ENCODE measurements around the gene PITX2.

The PITX2 gene

GRCh38 chr4:110653321-110654253 is 30.7 kb upstream of the PITX2 start:
- TF ChIP-seq, protein P1, sequence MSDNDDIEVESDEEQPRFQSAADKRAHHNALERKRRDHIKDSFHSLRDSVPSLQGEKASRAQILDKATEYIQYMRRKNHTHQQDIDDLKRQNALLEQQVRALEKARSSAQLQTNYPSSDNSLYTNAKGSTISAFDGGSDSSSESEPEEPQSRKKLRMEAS (IDR thresholded peaks at IDR 0.05): no peak
- no peak for TF ChIP-seq ZBTB7A (IDR thresholded peaks at IDR 0.05; ENCODE audit: low read depth)
- TF ChIP-seq EP300 (IDR thresholded peaks at IDR 0.05; ENCODE audit: borderline replicate concordance): no peak
- no peak for TF ChIP-seq CREB1 (IDR thresholded peaks at IDR 0.05; ENCODE audit: low read depth)
- TF ChIP-seq TCF12 (IDR thresholded peaks at IDR 0.05; ENCODE audit: low read depth): no peak
- no peak for TF ChIP-seq EGR1 (IDR thresholded peaks at IDR 0.05)
- no peak for TF ChIP-seq YY1 (IDR thresholded peaks at IDR 0.05; ENCODE audit: low read depth)

- no peak for TF ChIP-seq USF1 (IDR thresholded peaks at IDR 0.05)
- TF ChIP-seq ZBTB7A (IDR thresholded peaks at IDR 0.05; ENCODE audit: low read depth): no peak
- no peak for TF ChIP-seq EP300 (IDR thresholded peaks at IDR 0.05; ENCODE audit: borderline replicate concordance)
Measured at GRCh38 chr4:110644008-110644407, 21.1 kb upstream of the PITX2 start.

DNA sequence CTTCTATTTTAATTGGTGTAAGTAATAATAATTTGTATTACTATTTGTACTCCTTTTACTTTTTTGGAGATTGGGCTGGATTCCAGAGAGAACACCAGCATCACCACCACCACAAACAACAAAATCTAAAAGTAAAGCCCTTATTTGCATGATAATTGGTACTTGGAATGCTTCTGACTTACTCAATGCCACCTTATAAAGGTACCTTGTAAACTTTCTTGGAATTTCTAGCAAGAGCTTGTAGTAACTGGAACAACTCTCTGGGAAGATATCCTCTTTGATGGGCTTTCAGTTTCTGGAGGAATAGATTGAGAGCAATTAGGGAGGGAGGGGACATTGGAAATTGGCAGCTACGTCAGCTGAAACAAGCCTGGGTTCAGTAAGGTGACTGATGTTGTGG is 20.2 kb upstream of the PITX2 start:
- TF ChIP-seq RAD21 (IDR thresholded peaks at IDR 0.05; ENCODE audit: low read depth) (no peak), YY1 (IDR thresholded peaks at IDR 0.05; ENCODE audit: low read depth) (no peak), FOXM1 (IDR thresholded peaks at IDR 0.05; ENCODE audit: borderline replicate concordance, low read depth) (no peak), TAF1 (IDR thresholded peaks at IDR 0.05; ENCODE audit: low read depth) (no peak), EGR1 (IDR thresholded peaks at IDR 0.05) (no peak), NFIC (IDR thresholded peaks at IDR 0.05) (no peak), CEBPB (IDR thresholded peaks at IDR 0.05) (no peak), EP300 (IDR thresholded peaks at IDR 0.05; ENCODE audit: borderline replicate concordance) (no peak), TCF12 (IDR thresholded peaks at IDR 0.05; ENCODE audit: low read depth) (no peak)

DNA sequence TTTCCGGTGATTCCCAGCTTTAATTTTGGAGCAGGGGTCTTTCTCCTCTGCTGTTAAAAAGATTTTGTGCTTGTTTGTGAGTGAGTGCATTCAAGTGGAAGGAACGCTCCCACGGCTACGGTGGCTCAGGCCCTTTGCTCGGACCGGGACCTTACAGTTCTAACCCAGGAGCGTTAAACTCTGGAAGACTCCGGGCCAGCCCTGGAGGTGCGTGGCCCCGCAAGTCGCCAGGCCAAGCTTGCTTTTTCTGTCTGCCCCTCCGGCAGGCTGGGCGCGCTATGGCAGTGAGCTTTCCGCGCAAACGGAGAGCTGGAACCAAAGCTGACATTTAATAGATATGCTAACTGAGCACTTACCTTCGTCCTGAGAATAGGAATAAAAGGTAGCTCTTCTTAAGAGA is 18.3 kb upstream of the PITX2 start:
- TF ChIP-seq CEBPB (IDR thresholded peaks at IDR 0.05) (no peak), TCF12 (IDR thresholded peaks at IDR 0.05; ENCODE audit: low read depth) (no peak), EP300 (IDR thresholded peaks at IDR 0.05; ENCODE audit: borderline replicate concordance) (no peak), USF1 (IDR thresholded peaks at IDR 0.05) (no peak), YY1 (IDR thresholded peaks at IDR 0.05; ENCODE audit: low read depth) (no peak), RAD21 (IDR thresholded peaks at IDR 0.05; ENCODE audit: low read depth) (no peak), ZBTB7A (IDR thresholded peaks at IDR 0.05; ENCODE audit: low read depth) (no peak), CREB1 (IDR thresholded peaks at IDR 0.05; ENCODE audit: low read depth) (no peak), FOXM1 (IDR thresholded peaks at IDR 0.05; ENCODE audit: borderline replicate concordance, low read depth) (no peak), TAF1 (IDR thresholded peaks at IDR 0.05; ENCODE audit: low read depth) (no peak), TEAD4 (IDR thresholded peaks at IDR 0.05) (no peak), NFIC (IDR thresholded peaks at IDR 0.05) (no peak), EGR1 (IDR thresholded peaks at IDR 0.05) (no peak)
- TF ChIP-seq, protein P2, sequence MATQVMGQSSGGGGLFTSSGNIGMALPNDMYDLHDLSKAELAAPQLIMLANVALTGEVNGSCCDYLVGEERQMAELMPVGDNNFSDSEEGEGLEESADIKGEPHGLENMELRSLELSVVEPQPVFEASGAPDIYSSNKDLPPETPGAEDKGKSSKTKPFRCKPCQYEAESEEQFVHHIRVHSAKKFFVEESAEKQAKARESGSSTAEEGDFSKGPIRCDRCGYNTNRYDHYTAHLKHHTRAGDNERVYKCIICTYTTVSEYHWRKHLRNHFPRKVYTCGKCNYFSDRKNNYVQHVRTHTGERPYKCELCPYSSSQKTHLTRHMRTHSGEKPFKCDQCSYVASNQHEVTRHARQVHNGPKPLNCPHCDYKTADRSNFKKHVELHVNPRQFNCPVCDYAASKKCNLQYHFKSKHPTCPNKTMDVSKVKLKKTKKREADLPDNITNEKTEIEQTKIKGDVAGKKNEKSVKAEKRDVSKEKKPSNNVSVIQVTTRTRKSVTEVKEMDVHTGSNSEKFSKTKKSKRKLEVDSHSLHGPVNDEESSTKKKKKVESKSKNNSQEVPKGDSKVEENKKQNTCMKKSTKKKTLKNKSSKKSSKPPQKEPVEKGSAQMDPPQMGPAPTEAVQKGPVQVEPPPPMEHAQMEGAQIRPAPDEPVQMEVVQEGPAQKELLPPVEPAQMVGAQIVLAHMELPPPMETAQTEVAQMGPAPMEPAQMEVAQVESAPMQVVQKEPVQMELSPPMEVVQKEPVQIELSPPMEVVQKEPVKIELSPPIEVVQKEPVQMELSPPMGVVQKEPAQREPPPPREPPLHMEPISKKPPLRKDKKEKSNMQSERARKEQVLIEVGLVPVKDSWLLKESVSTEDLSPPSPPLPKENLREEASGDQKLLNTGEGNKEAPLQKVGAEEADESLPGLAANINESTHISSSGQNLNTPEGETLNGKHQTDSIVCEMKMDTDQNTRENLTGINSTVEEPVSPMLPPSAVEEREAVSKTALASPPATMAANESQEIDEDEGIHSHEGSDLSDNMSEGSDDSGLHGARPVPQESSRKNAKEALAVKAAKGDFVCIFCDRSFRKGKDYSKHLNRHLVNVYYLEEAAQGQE (IDR thresholded peaks at IDR 0.05; ENCODE audit: low read depth): no peak
- TF ChIP-seq, protein P1 (IDR thresholded peaks at IDR 0.05): no peak

DNA sequence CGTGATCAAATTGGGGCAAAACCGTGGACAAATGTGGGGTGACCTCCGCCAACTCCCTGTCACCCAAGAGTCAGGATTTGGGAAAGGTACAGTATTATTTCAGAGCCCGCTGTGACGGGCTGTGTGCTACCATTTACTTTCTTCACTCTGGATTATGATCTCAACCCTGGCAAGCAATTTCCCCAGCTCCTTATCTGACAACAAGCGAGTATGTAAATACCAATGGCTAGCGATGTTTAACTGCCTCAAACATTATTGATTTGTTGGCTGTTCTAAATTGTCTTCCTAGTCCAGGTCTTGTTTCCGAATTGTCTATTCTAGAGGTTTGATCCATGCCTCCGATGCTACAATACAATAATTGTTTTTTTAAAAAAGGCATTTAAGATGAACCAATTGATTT is 17.7 kb upstream of the PITX2 start:
- no peak for TF ChIP-seq TAF1 (IDR thresholded peaks at IDR 0.05; ENCODE audit: low read depth)
- no peak for TF ChIP-seq NFIC (IDR thresholded peaks at IDR 0.05)
- TF ChIP-seq CEBPB (IDR thresholded peaks at IDR 0.05): no peak

- TF ChIP-seq EP300 (IDR thresholded peaks at IDR 0.05; ENCODE audit: borderline replicate concordance): no peak
- TF ChIP-seq EGR1 (IDR thresholded peaks at IDR 0.05): no peak
- no peak for TF ChIP-seq ZBTB7A (IDR thresholded peaks at IDR 0.05; ENCODE audit: low read depth)
- no peak for TF ChIP-seq USF1 (IDR thresholded peaks at IDR 0.05)
- TF ChIP-seq NFIC (IDR thresholded peaks at IDR 0.05): no peak
- TF ChIP-seq TCF12 (IDR thresholded peaks at IDR 0.05; ENCODE audit: low read depth): no peak
- no peak for TF ChIP-seq TEAD4 (IDR thresholded peaks at IDR 0.05)
- TF ChIP-seq FOXM1 (IDR thresholded peaks at IDR 0.05; ENCODE audit: borderline replicate concordance, low read depth): no peak
- no peak for TF ChIP-seq TAF1 (IDR thresholded peaks at IDR 0.05; ENCODE audit: low read depth)
- TF ChIP-seq, protein P2 (IDR thresholded peaks at IDR 0.05; ENCODE audit: low read depth): no peak
- TF ChIP-seq, protein P1 (IDR thresholded peaks at IDR 0.05): no peak
- TF ChIP-seq RAD21 (IDR thresholded peaks at IDR 0.05; ENCODE audit: low read depth): no peak
- no peak for TF ChIP-seq CEBPB (IDR thresholded peaks at IDR 0.05)
- no peak for TF ChIP-seq CREB1 (IDR thresholded peaks at IDR 0.05; ENCODE audit: low read depth)
- TF ChIP-seq YY1 (IDR thresholded peaks at IDR 0.05; ENCODE audit: low read depth): no peak
Measured at GRCh38 chr4:110639207-110640090, 16.6 kb upstream of the PITX2 start.

Measured in Ishikawa (cell line).